Stimulated activated CD4-positive, alpha-beta T cell treated with anti-CD3 and anti-CD28 coated beads, TNF-alpha, amount 100 ng/mL, for 24 hours (primary cell): Measurements from ENCODE around the gene AHCYL2.

ENCODE experiments used
- DNase-seq, 3 experiments: peaks; one replicate each; pipeline ENCODE4 v3.0.0-alpha.2; 2020; ENCODE audit warnings: low read depth in 3 of 3

Gene AHCYL2

GRCh38 chr7:129224251-129225205, at the start of gene AHCYL2:
Gene AHCYL2, plus strand, starts transcription at chr7:129225030.
- DNase-seq, result peak; percentile 92 to 98 (median 96)

- DNase-seq, result no peak
These were observed 47.7 kb upstream of the AHCYL2 start for GRCh38 chr7:129176916-129177710.

GRCh38 chr7:129184981-129185670, 39.7 kb upstream of the AHCYL2 start:
- DNase-seq, result no peak

- no peak for DNase-seq
These were observed 38.0 kb upstream of the AHCYL2 start for GRCh38 chr7:129186749-129187260.

- no peak for DNase-seq
These were observed 37.0 kb upstream of the AHCYL2 start for GRCh38 chr7:129187681-129188371.

- no peak for DNase-seq
These were observed 36.4 kb upstream of the AHCYL2 start, which contains the start of gene SMO for GRCh38 chr7:129188372-129188891. Gene SMO, plus strand, starts transcription at chr7:129188633. Its CDS starts 519 bp downstream, at chr7:129189152.

- DNase-seq, result no peak
These were observed 35.8 kb upstream of the AHCYL2 start for GRCh38 chr7:129188892-129189660.

GRCh38 chr7:129189661-129190310, 35.0 kb upstream of the AHCYL2 start:
- no peak for DNase-seq

- DNase-seq, result no peak
These were observed 33.6 kb upstream of the AHCYL2 start for GRCh38 chr7:129191272-129191671.

- DNase-seq, result no peak
These were observed 30.9 kb upstream of the AHCYL2 start for GRCh38 chr7:129193892-129194291.

GRCh38 chr7:129197771-129198170, 27.1 kb upstream of the AHCYL2 start:
- DNase-seq, result no peak

GRCh38 chr7:129199406-129199805, 25.4 kb upstream of the AHCYL2 start:
- no peak for DNase-seq

GRCh38 chr7:129202058-129202777, 22.6 kb upstream of the AHCYL2 start:
- DNase-seq, result no peak

GRCh38 chr7:129203050-129203741, 21.6 kb upstream of the AHCYL2 start:
- no peak for DNase-seq

- no peak for DNase-seq
These were observed 19.6 kb upstream of the AHCYL2 start for GRCh38 chr7:129205126-129205818.

GRCh38 chr7:129205987-129206785, 18.6 kb upstream of the AHCYL2 start:
- DNase-seq, result no peak

- no peak for DNase-seq
These were observed 16.2 kb upstream of the AHCYL2 start for GRCh38 chr7:129208667-129209066.
